Colon (tissue), 2 donors: ENCODE measurements around the gene THNSL1.
"Not testable (repeated sequence)": the region's sequence is repeated elsewhere in the genome, so short reads cannot be mapped to it uniquely, and the experiment has no call there.

Experiments used
- FAIRE-seq: peaks from 2 replicates; lab custom pipeline; 2012; peaks lifted over from hg19 to GRCh38; lab: Jason Lieb, UNC
- donor health status: control.
- donor health status: control.

THNSL1 gene

DNA sequence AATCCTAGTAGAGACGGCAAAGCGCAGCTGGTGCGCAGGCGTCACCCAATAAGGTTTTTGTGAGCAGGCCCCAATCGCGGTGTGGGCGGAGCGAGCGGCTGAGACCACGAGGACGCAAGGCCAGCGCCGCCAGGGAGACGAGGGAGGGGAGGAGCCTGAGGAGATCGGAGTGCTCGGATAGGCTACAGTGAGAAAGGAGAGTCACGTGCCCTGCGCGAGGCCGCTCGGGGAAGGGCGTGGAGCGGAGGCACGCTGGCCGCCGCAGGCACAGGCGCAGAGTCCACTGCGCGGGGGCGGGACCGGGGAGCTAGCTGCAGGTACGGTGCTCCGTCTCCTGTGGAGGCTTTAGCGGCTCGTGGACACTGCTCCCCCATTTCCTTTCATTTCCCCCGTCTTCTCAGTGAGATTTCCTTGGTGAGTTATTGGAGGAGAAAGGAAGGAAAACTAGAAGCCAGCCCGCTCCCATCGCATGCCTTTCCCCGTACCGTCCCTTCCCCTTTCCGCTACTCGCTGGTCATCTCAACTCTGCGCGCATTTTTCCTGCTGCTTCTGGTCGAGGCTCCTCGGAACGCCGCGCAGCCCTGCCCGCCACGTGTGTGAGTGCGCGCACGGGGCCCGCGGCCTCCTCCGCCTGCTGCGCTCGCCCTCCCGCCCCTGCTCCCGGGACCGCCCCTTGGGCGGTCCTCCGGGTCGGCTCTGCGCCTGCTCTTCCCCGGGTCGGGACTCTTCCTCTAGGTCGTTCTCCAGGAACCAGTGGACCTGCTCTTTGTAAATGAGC lies at the start of gene THNSL1:
Gene THNSL1, plus strand, starts transcription at position 237 of the 778 bp plus-strand sequence. CDS start 6,612 bp downstream, outside the sequence.
- no peak for FAIRE-seq

DNA sequence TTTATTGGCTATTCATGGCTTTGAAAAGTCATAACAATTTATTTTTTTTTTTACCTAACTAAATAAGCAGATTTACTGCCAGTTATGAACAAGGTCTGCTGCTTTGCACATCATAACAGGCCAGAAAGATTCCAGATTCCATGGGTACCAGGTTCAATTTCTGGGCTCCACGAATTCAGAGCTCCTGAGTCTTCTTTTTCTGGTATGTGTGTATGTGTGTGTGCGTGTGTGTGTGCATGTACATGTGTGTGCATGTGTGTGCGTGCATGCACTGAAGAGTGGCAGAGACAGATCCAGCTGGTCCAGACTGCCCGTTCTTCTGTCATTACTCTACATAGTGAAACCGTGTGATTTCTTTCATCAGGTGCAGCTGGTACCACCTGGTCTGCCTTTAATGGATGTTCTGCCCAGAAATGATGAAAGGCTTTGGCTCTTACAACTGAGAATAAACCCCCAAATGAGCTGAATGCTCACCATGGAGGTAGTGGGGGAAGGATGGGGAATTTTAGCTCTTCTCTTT lies 49.4 kb upstream of the THNSL1 start:
- no peak for FAIRE-seq

DNA sequence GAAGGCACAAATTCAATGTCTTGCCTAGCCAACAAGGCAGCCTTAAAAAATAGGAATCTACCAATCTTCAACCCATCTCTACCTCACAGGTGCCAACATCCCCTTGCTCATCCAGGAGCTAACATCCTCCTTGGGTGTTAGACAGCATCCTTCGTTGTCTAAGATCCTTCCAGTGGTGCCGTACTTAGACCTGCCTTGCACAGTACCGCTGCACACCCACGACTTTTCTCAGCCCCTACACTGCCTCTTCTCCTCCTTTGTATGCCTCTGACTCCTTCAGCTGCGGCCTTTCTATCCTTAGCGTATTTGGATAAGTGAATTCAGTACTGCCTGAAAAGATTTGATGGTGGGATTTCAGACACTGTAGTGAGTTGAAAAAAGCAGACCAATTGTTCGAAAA lies 48.1 kb upstream of the THNSL1 start:
- no peak for FAIRE-seq

GRCh38 chr10:24968951-24969350 lies 47.5 kb upstream of the THNSL1 start:
- FAIRE-seq = not testable (repeated sequence)

DNA sequence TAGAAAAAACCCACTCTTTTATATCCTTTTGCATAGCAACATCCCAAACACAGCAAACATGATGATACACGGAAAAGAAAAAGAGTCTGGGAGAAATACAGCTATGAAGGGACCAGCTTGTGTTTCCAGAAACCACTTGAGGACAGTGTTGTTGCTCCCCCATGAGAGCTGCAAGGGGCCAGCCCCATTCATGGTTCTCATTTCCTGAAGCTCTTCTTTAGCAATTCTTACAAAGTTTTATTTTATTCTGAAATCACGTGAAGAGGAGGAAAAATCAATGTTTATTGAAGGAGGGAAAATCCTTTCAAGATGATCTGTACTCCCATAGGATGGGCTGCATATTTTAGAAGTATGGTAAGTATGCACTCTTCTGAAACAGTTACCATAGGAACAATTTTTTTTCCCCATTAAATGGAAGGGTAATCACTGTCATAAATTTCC lies 46.6 kb upstream of the THNSL1 start:
- no peak for FAIRE-seq

GRCh38 chr10:24971374-24971773 lies 45.0 kb upstream of the THNSL1 start:
- no peak for FAIRE-seq

DNA sequence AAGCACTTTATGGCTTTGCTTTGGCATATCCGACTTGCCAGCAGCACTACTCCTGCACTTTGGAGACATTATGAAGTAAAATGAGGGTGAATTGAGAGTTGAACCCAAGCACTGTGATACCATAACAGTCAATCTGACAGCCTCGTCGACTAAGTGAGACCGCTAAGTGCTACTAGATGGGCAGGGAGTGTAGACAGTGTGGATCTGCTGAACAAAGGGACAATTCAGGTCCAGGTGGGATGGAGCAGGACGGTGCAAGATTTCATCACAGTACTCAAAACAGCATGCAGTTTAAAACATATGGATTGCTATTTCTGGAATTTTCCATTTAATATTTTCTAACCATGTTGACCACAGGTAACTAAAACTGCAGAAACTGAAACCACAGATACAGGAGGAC lies 43.2 kb upstream of the THNSL1 start:
- no peak for FAIRE-seq

DNA sequence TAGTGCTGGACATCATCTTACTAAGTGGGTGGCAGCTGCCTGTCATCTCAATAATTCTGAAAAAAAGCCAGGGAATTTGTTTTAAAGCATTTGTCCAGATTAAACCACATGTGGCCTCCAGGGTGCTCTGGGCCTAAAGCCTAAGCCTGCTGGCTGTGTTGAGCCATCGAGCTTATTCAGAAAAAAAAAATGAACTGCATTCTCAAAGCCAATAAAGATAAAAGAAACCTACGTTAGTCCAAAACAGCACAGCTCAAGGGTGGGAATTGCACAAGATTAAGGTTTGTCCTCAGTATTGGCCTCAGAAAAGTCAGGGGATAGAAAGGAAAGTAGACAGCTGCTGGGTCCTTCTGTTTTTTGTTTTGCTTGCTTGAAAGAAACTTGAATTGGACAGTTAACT lies 41.4 kb upstream of the THNSL1 start:
- no peak for FAIRE-seq

- no peak for FAIRE-seq
Observed at GRCh38 chr10:24979685-24980084, 36.7 kb upstream of the THNSL1 start.

- no peak for FAIRE-seq
Observed at GRCh38 chr10:24981161-24981710, 35.2 kb upstream of the THNSL1 start.

- FAIRE-seq = no peak
Observed at GRCh38 chr10:24982319-24983112, 33.9 kb upstream of the THNSL1 start.

DNA sequence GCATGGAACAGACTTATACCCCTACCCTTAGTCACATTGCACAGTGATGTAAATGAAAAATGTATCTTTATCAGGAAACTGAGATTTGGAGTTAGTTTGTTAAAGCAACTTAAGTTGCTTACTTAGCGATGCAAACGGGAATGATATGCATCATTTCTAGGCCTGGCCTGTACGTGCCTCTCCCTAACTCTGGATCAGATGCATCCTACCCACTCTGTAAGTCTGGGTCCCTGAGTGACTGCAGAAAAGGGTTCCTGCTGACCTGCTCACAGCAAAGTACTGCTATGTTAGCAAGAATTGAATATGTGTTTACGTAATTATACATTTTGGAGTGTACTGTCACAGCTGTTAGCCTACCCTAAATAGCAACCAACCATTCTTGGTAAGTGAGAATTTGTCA lies 33.3 kb upstream of the THNSL1 start:
- no peak for FAIRE-seq

GRCh38 chr10:24983946-24984345 lies 32.5 kb upstream of the THNSL1 start:
- no peak for FAIRE-seq

DNA sequence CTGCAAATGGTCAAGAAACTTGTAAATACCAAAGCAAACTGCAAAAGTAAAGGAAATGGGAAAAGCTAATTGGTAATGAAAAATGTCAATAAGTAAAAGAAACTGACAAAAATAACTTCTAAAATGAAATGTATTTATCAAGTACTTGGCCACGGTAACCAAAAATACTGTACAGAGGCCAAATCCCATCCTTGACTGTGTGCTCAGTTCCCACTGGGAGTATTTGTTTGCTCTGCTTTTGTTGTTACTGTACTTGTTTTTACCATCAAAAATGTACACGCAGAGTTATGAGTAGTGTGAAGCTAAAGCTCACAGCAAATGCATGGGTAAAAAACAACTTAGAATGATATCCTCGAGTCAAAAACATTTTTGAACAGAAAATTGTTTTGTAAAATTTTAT lies 31.5 kb upstream of the THNSL1 start:
- FAIRE-seq = no peak

GRCh38 chr10:24988831-24989640 lies 27.4 kb upstream of the THNSL1 start:
- FAIRE-seq = no peak

GRCh38 chr10:24989867-24990266 lies 26.5 kb upstream of the THNSL1 start:
- no peak for FAIRE-seq

DNA sequence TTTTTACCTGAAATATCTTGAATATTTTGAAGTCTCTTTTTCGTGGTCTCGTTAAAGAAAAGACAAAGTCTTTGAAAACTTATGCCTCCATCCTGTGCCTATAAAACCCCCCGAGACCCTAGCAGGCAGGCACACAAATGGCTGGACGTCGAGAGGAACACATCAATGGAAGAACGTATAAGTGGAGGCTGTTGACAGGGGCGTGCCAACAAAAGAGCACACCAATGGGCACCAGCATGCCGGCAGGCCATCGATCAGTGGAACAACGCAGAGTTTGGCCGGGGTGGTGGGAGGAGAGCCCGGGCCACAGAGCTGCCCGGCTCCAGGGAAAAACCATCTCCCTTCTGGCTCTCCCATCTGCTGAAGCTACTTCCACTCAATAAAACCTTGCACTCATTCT lies 25.1 kb upstream of the THNSL1 start:
- no peak for FAIRE-seq

DNA sequence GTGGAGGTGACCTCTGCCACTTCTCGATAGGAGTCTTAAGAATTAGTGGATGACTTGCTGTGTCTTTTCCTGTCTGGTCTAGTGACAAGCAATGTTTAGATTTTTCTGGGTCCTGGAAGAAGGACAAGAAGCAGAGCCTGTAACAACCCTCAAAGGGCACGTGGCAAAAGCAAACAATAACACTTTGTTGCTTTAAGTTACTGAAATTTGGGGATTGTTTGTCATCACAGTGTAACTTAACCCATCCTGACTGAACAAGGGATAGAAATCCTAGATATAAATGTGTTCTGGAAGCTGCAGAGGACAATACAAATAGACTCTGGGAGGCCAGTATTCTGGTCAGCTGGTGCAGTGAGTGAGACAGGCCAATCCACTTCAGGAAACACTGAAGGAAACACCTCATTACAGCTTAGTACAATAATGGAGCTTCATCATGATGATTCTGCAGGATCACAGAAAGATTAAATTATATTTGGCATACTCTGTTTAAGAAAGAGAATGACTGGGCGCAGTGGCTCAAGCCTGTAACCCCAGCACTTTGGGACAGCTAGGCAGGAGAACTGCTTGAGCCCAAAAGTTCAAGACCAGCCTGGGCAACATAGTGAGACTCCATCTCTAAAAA lies 23.8 kb upstream of the THNSL1 start:
- FAIRE-seq = no peak

DNA sequence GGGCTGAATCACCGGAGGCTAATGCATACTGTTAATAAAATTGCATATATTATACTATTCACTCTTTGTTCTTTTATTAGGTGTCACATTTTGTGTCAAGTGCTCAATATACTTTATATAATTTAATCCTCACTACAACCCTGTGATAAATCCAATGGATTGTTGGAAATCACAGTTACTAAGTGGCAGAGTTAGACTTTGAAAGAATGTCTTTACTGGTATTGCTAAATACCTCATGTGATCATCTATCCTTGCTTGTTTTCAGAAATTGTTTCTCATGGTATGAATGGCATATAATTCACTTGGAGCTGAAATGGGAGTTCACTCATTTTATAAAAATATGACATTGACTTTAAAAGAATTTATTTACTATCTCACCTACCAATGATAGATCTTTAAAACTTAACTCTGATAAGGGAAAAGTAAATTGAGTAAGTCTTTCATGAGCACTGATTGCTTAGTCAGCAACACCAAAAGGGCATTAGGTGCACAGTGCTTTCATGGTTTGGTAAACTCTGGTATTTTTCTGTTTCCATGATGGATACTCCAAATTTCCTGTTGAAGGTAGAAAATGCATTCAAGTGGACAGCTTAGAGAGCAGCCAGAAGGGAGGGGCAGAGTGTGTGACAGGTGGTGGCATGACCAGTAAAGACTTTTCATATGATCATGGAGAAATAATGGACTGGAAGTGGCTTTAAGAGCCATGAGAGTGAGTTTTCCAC lies 23.0 kb upstream of the THNSL1 start:
- FAIRE-seq = no peak

DNA sequence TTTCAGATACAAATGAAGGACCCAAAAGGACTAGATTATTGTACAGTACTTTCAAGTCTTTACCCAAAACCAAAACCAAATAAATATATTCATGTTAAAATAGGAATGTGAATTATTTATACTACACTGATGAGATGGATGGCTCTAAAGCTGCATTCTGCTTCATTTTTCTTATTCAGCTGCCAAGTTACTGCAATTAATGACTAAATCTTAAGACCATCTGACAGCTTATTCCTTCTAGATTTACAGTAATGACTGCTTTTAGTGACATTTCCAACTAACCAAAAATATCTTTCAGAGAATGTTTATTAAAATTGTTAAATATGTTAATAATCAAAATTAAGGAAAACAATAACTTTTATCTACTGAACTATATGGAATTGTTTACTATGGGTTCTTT lies 21.3 kb upstream of the THNSL1 start:
- no peak for FAIRE-seq

DNA sequence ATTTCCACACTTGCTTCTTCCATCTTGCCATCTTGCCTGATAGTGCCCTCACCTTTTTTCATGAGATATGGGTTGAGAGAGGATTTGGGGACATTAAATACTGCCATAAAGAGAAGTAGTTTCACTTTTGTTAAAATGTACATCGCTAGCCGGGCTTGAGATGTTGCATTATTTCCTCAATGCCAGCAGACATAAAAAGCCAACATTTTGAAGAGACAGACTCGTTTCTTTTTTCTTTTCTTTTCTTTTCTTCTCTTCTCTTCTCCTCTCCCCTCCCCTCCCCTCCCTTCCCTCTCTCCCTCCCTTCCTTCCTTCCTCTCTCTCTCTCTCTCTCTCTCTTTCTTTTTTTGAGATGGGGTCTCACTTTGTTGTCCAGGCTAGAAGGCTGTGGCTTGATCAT lies 18.4 kb upstream of the THNSL1 start:
- FAIRE-seq = no peak
